ENCODE measurements around the gene MSI2. TPM values are rescaled to one million over a fixed set of nuclear protein-coding genes. Genes with fewer than 3 reads are reported as not detected.

MSI2 gene
- total RNA-seq, 4 donors from 2014 or later = 60.7 to 101 (median 70.9) TPM

DNA sequence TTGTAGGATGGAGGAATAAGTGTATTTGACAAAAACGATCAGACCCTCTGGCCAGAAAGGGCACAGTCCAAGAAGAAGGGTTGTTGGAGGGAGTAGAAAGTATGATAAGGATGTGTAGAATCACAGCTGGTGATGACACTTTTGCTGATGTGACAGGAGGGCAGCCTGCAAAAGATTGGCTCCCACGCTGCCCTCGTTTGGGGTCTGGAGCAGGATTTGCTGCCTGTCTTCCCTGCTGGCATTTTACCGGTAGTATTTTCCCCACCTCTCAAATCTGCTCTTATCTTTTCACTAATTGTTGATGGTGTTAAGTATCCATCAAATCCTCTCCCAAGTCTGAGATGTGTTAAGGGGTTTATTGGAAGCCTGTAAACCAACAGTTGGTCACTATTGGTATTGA is 280.0 kb downstream of the MSI2 start:
- Histone ChIP-seq H3K27ac (no peak overlapping the region), H3K4me3 (replicated peaks in 1 of 3) (no peak overlapping the region), H3K4me1 (peaks cover 5 to 25% of the 10 kb centered on the region in 2 donors), H3K36me3 (no peaks in the 10 kb centered on the region), H3K9me3 (no peaks in the 10 kb centered on the region), H3K27me3 (no peaks in the 10 kb centered on the region)
- 86 to 89% methylated on average over 4 of the region's 4 CpGs for WGBS, 2 donors
- no peak for DNase-seq
- TF ChIP-seq, protein P1, sequence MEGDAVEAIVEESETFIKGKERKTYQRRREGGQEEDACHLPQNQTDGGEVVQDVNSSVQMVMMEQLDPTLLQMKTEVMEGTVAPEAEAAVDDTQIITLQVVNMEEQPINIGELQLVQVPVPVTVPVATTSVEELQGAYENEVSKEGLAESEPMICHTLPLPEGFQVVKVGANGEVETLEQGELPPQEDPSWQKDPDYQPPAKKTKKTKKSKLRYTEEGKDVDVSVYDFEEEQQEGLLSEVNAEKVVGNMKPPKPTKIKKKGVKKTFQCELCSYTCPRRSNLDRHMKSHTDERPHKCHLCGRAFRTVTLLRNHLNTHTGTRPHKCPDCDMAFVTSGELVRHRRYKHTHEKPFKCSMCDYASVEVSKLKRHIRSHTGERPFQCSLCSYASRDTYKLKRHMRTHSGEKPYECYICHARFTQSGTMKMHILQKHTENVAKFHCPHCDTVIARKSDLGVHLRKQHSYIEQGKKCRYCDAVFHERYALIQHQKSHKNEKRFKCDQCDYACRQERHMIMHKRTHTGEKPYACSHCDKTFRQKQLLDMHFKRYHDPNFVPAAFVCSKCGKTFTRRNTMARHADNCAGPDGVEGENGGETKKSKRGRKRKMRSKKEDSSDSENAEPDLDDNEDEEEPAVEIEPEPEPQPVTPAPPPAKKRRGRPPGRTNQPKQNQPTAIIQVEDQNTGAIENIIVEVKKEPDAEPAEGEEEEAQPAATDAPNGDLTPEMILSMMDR (IDR thresholded peaks at IDR 0.05) = no peak
- TF ChIP-seq POLR2A (IDR thresholded peaks at IDR 0.05) = no peak
- intact Hi-C loops (cut with DNase I) = no loop called here

DNA sequence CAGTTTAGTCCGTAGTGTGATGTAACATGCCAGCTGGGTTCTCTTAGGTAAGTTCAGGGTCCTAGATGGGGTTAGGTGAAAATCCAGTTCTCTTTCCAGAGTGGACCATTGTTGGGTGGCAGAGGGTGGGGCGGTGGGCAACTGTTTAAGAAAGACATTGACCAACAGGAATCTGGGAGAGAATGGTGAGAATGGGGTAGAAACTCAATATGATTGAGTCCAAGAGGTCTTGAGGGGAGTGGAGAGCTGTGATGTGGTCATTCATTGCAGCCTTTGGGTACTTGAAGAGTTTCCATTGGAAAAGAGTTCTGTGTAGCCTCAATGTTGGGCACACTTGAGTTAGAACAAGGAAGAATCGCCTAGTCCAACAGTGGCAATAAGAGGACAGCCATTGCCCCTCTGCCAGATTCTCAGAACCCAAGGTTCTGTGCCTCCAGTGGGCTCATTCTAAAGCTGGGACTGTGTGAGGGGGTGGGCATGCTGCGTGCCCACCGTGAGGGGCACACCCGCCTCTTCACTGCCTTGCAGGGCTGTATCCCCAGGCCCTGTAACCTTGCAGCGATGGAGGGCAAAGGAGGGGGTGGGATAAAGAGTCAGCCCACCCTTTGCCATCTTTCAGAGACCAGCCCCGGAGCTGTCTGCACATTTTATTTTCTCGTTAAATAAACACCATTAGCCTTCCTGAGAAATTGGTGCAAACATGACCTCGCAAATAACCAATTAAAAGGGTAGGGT is 280.6 kb downstream of the MSI2 start:
- Histone ChIP-seq H3K36me3 (no peaks in the 10 kb centered on the region), H3K27ac (no peak overlapping the region), H3K4me1 (peaks cover 5 to 25% of the 10 kb centered on the region in 2 donors), H3K4me3 (replicated peaks in 1 of 3) (no peak overlapping the region), H3K9me3 (no peaks in the 10 kb centered on the region), H3K27me3 (no peaks in the 10 kb centered on the region)
- no peak for DNase-seq
- no peak for TF ChIP-seq POLR2A (IDR thresholded peaks at IDR 0.05)
- TF ChIP-seq, protein P1 (IDR thresholded peaks at IDR 0.05) = no peak
- intact Hi-C loops (cut with DNase I) = no loop called here
- 87 to 95% methylated on average over 10 of the region's 10 CpGs for WGBS, 2 donors

GRCh38 chr17:57537524-57538410 is 281.4 kb downstream of the MSI2 start:
- Histone ChIP-seq H3K4me1 (peaks cover 5 to 25% of the 10 kb centered on the region in 2 donors), H3K27ac (no peak overlapping the region), H3K4me3 (replicated peaks in 1 of 3) (no peak overlapping the region), H3K9me3 (no peaks in the 10 kb centered on the region), H3K36me3 (no peaks in the 10 kb centered on the region), H3K27me3 (no peaks in the 10 kb centered on the region)
- no peak for DNase-seq
- intact Hi-C loops (cut with DNase I) = no loop called here
- WGBS, 2 donors = 63 to 69% methylated on average over 17 of the region's 17 CpGs
- TF ChIP-seq POLR2A (IDR thresholded peaks at IDR 0.05) = no peak
- TF ChIP-seq, protein P1 (IDR thresholded peaks at IDR 0.05) = no peak

GRCh38 chr17:57538736-57539456 is 282.6 kb downstream of the MSI2 start:
- TF ChIP-seq POLR2A (IDR thresholded peaks at IDR 0.05) = no peak
- TF ChIP-seq, protein P1 (IDR thresholded peaks at IDR 0.05) = no peak
- Histone ChIP-seq H3K27ac (no peak overlapping the region), H3K4me1 (peaks cover 5 to 20% of the 10 kb centered on the region in 2 donors), H3K4me3 (replicated peaks in 1 of 3) (no peak overlapping the region), H3K9me3 (no peaks in the 10 kb centered on the region), H3K36me3 (no peaks in the 10 kb centered on the region), H3K27me3 (no peaks in the 10 kb centered on the region)
- DNase-seq = no peak
- WGBS, 2 donors = 89 to 91% methylated on average over 11 of the region's 11 CpGs
- intact Hi-C loops (cut with DNase I) = no loop called here

Measured in thyroid gland (tissue), 4 donors.